Endothelial cell of umbilical vein (primary cell): Measurements from ENCODE around the gene TIMP4. TPM values are rescaled to one million over a fixed set of nuclear protein-coding genes. Genes with fewer than 3 reads are reported as not detected.

Experiments used
- BruUV-seq: library from RNA; stranded (reverse); fragments of 400-500 nt; replicated peaks from 2 replicates; lab custom pipeline; 2021; lab: Mats Ljungman, UMichigan
- CTCF ChIA-PET: fragments of 300-600, 350-600 bp; sonication (Branson Sonifier 250); formaldehyde crosslinking; loops from one replicate; lab custom pipeline; 2021; ENCODE audit warnings: antibody characterized with exemption, inconsistent platforms; lab: Charles Lee
- POLR2A ChIA-PET: fragments of 300-600, 350-600 bp; sonication (Branson Sonifier 250); formaldehyde crosslinking; loops from one replicate; lab custom pipeline; 2021; ENCODE audit warnings: antibody characterized with exemption, inconsistent platforms; lab: Charles Lee
- DNase-seq: peaks from one replicate; pipeline ENCODE4 v3.0.0-alpha.2; 2011; ENCODE audit warnings: low read depth, low spot score
- FAIRE-seq: peaks from 2 replicates; lab custom pipeline; 2011; peaks lifted over from hg19 to GRCh38; lab: Jason Lieb, UNC
- H2AFZ ChIP-seq: 2 replicates; pipeline ENCODE4 v1.6.0; 2012; ENCODE audit warnings: low read depth, low read length, control low read depth, inconsistent platforms
- H3K27ac ChIP-seq: 2 replicates; pipeline ENCODE4 v1.5.1; 2011; ENCODE audit warnings: low read depth, mild to moderate bottlenecking, control low read depth, low read length, moderate library complexity; ENCODE audit not compliant: insufficient read depth
- H3K27me3 ChIP-seq, 2 experiments: 2 replicates each; pipeline versions ENCODE4 v1.6.0 to v1.6.1; 2011; ENCODE audit warnings: low read length in 2 of 2, mixed read lengths in 1 of 2; ENCODE audit not compliant: control insufficient read depth in 2 of 2, insufficient read depth in 2 of 2
- H3K36me3 ChIP-seq, 2 experiments: 2 replicates in 1 of 2; 3 replicates in 1 of 2; pipeline ENCODE4 v1.5.1; 2011; ENCODE audit warnings: low read length in 2 of 2, mild to moderate bottlenecking in 1 of 2, moderate library complexity in 1 of 2; ENCODE audit not compliant: control insufficient read depth in 2 of 2, insufficient read depth in 2 of 2; ENCODE audit errors: extremely low read depth in 1 of 2
- H3K4me1 ChIP-seq: 3 replicates; pipeline ENCODE4 v1.5.1; 2011; ENCODE audit warnings: mild to moderate bottlenecking, low read length; ENCODE audit not compliant: control insufficient read depth, insufficient read depth; ENCODE audit errors: extremely low read depth
- H3K4me2 ChIP-seq: 2 replicates; pipeline ENCODE4 v1.6.1; 2011; ENCODE audit warnings: low read length, control low read depth, mixed read lengths; ENCODE audit not compliant: insufficient read depth
- H3K4me3 ChIP-seq, 3 experiments: fragments of 200-600 bp in 1 of 3; sonication (generic), shearing (Covaris generic) in 1 of 3; replicated peaks in 1 of 3; 2 replicates each; pipeline ENCODE4 v1.5.1; 2011 to 2016; ENCODE audit warnings: control low read depth in 3 of 3, low read length in 3 of 3, mild to moderate bottlenecking in 2 of 3, inconsistent platforms in 1 of 3, low read depth in 1 of 3, moderate library complexity in 1 of 3; ENCODE audit not compliant: insufficient read depth in 1 of 3
- H3K79me2 ChIP-seq: 2 replicates; pipeline ENCODE4 v1.6.0; 2012; ENCODE audit warnings: low read length, inconsistent platforms; ENCODE audit not compliant: control insufficient read depth, insufficient read depth
- H3K9ac ChIP-seq: replicated peaks from 2 replicates; pipeline ENCODE3; 2011; ENCODE audit warnings: low read length, control low read depth; ENCODE audit not compliant: insufficient read depth; ENCODE audit errors: extremely low read depth
- H3K9me1 ChIP-seq: replicated peaks from 3 replicates; pipeline ENCODE4 v1.6.0; 2011; ENCODE audit warnings: mild to moderate bottlenecking, low read length; ENCODE audit not compliant: control insufficient read depth, insufficient read depth; ENCODE audit errors: extremely low read depth
- H3K9me3 ChIP-seq: replicated peaks from 2 replicates; pipeline ENCODE4 v1.5.1; 2012; ENCODE audit warnings: low read length, inconsistent platforms; ENCODE audit not compliant: control insufficient read depth, insufficient read depth
- H4K20me1 ChIP-seq: replicated peaks from 2 replicates; pipeline ENCODE3; 2011; ENCODE audit warnings: mild to moderate bottlenecking, low read length; ENCODE audit not compliant: control insufficient read depth, insufficient read depth; ENCODE audit errors: extremely low read depth
- CTCF ChIP-seq, 2 donors: IDR thresholded peaks; 1 replicate in 1 of 2; 2 replicates in 1 of 2; pipeline ENCODE4 v1.5.1; 2011; ENCODE audit warnings: low read length in 2 of 2, mild to moderate bottlenecking in 2 of 2, moderate library complexity in 2 of 2, control low read depth in 1 of 2, inconsistent platforms in 1 of 2, low read depth in 1 of 2; ENCODE audit not compliant: insufficient read depth in 1 of 2; ENCODE audit errors: extremely low read depth in 1 of 2
- EZH2 ChIP-seq: IDR thresholded peaks from 2 replicates; pipeline ENCODE4 v1.6.1; 2012; ENCODE audit warnings: borderline replicate concordance, low read depth, mild to moderate bottlenecking, moderate library complexity, low read length, inconsistent platforms; ENCODE audit not compliant: severe bottlenecking
- FOS ChIP-seq: IDR thresholded peaks from 2 replicates; pipeline ENCODE4 v1.6.1; 2011; ENCODE audit warnings: mild to moderate bottlenecking, low read length, moderate library complexity, borderline replicate concordance; ENCODE audit not compliant: insufficient read depth
- GATA2 ChIP-seq: IDR thresholded peaks from 2 replicates; pipeline ENCODE4 v1.7.0; 2011; ENCODE audit warnings: low read depth, mild to moderate bottlenecking, moderate library complexity, mixed read lengths, low read length; ENCODE audit not compliant: insufficient read length, insufficient read depth
- JUN ChIP-seq: IDR thresholded peaks from 2 replicates; pipeline ENCODE4 v1.6.1; 2011; ENCODE audit warnings: borderline replicate concordance, low read depth; ENCODE audit not compliant: insufficient read length, insufficient read depth
- MAX ChIP-seq: IDR thresholded peaks from 2 replicates; pipeline ENCODE4 v1.6.1; 2011; ENCODE audit not compliant: insufficient read depth, insufficient read length
- MYC ChIP-seq: IDR thresholded peaks from one replicate; pipeline ENCODE4 v1.6.1; 2011; ENCODE audit warnings: mild to moderate bottlenecking, low read depth, low read length
- POLR2A ChIP-seq: IDR thresholded peaks from 2 replicates; pipeline ENCODE4 v1.6.1; 2012; ENCODE audit warnings: low read depth, mild to moderate bottlenecking, control low read depth, low read length
- POLR2AphosphoS5 ChIP-seq: IDR thresholded peaks from 2 replicates; pipeline ENCODE4 v1.6.1; 2012; ENCODE audit warnings: low read depth, mild to moderate bottlenecking, control low read depth, low read length, moderate library complexity; ENCODE audit not compliant: insufficient read depth
- dilution Hi-C: fragments of 300-500 bp; cut with MboI; formaldehyde crosslinking; loops from one replicate; pipeline ENCODE4 v1.15.0; 2019; ENCODE audit warnings: low sequenced_read_pairs; ENCODE audit not compliant: extremely low pct_ligation_motif_present
- intact Hi-C: fragments of 100-400 bp; cut with micrococcal nuclease; formaldehyde crosslinking; loops from one replicate; pipeline ENCODE4 v1.10.0; 2022
- polyA plus RNA-seq, 4 experiments: library from polyadenylated mRNA; depleted of rRNA in 3 of 4; stranded (reverse) in 3 of 4; unstranded in 1 of 4; fragments of >200 nt; gene quantifications; 2 replicates each; pipeline versions ENCODE4 v1.2.1 to v1.2.3, GENCODE V29; 2011 to 2012; ENCODE audit warnings: missing spikeins in 1 of 4
- total RNA-seq: library from RNA; stranded (reverse); gene quantifications from 2 replicates; pipeline ENCODE4 v1.2.3, GENCODE V29; 2021

Gene TIMP4
- total and polyA plus RNA-seq, 2 donors (not counting 3 experiments of a cell fraction or from before 2014, with no cell fraction given), result 0.07 to 0.40 TPM

GRCh38 chr3:12178091-12178820 is 19.5 kb upstream of the TIMP4 start:
- no TSS peak for BruUV-seq
- TF ChIP-seq JUN, result no peak
- peak; percentile 26 for TF ChIP-seq POLR2AphosphoS5
- peak; percentile 69 for TF ChIP-seq FOS
- intact Hi-C loops, result loop anchor here (2.0 to 5.0 kb wide), 2 partner anchors 331 to 406 kb away; partner anchors contain the start of gene TAMM41
- ChIA-PET CTCF (interaction anchor here (0.8 to 6.9 kb wide), 13 partner anchors 10 to 301 kb away, joined by 3 to 175 read pairs (median 6); no protein-coding TSS in a partner anchor), POLR2A (no interaction called here)
- FAIRE-seq (peak; percentile 97), DNase-seq (peak; percentile 64)
- H3K4me2 ChIP-seq, result peak overlapping the region; percentile 63
- H3K36me3 ChIP-seq, result no peaks in the 10 kb centered on the region
- dilution Hi-C loops, result no loop called here
- no peak overlapping the region for H3K9ac ChIP-seq
- no peaks in the 10 kb centered on the region for H3K79me2 ChIP-seq
- no peaks in the 10 kb centered on the region for H3K9me1 ChIP-seq
- no peaks in the 10 kb centered on the region for H3K9me3 ChIP-seq
- peaks cover 32% of the 10 kb centered on the region for H3K4me1 ChIP-seq
- H3K4me3 ChIP-seq, result no peak overlapping the region
- H4K20me1 ChIP-seq, result no peaks in the 10 kb centered on the region
- no peaks in the 10 kb centered on the region for H3K27me3 ChIP-seq
- H2AFZ ChIP-seq, result peak overlapping the region; percentile 52
- peak overlapping the region; percentile 41 for H3K27ac ChIP-seq

- Histone ChIP-seq H3K9me1 (no peaks in the 10 kb centered on the region), H3K9me3 (no peaks in the 10 kb centered on the region), H3K4me3 (no peak overlapping the region), H3K4me1 (peaks cover 32% of the 10 kb centered on the region), H3K4me2 (no peak overlapping the region), H3K27me3 (no peaks in the 10 kb centered on the region), H3K79me2 (no peaks in the 10 kb centered on the region), H3K36me3 (no peaks in the 10 kb centered on the region), H3K9ac (no peak overlapping the region), H3K27ac (no peak overlapping the region), H2AFZ (no peak overlapping the region), H4K20me1 (no peaks in the 10 kb centered on the region)
- ChIA-PET CTCF (interaction anchor here (1.1 to 6.9 kb wide), 13 partner anchors 9 to 307 kb away, joined by 3 to 175 read pairs (median 7); partner anchors contain the start of genes TIMP4 and TSEN2), POLR2A (no interaction called here)
- dilution Hi-C loops (no loop called here), intact Hi-C loops (loop anchor here (5.0 kb wide), 1 partner anchor 405 kb away; no protein-coding TSS in a partner anchor)
- no peak for DNase-seq
- TF ChIP-seq MAX (no peak), POLR2AphosphoS5 (no peak), CTCF (IDR thresholded peaks at IDR 0.05; ENCODE audit: extremely low read depth in 1 of 2, insufficient read depth in 1 of 2, low read depth in 1 of 2, low read length in 2 of 2) (no peak), FOS (no peak), JUN (no peak), GATA2 (no peak), MYC (no peak), POLR2A (no peak), EZH2 (no peak)
- FAIRE-seq, result no peak
- BruUV-seq, result no TSS peak
Measured at GRCh38 chr3:12177126-12177525, 18.4 kb upstream of the TIMP4 start.
